ENCODE data around the gene LBHD2.
A peak's percentile ranks its signal among the peaks of the same experiment; 100 is the strongest.

The LBHD2 gene

GRCh38 chr14:103134919-103135318 is 50.9 kb downstream of the LBHD2 start:
- no peak overlapping the region for H3K14ac ChIP-seq (ENCODE audit: low read length in 2 of 2)
- H3K23ac ChIP-seq (ENCODE audit: low read length in 2 of 2): no peak overlapping the region
- peaks cover 55 to 65% of the 10 kb centered on the region in 2 experiments for H3K36me3 ChIP-seq (ENCODE audit: control insufficient read depth in 1 of 2, insufficient read depth in 2 of 2, low read depth in 1 of 2, low read length in 2 of 2)
- H3K27me3 ChIP-seq (ENCODE audit: control insufficient read depth in 1 of 2, insufficient read depth in 1 of 2, low read length in 2 of 2): no peaks in the 10 kb centered on the region
- no peak overlapping the region for H4K91ac ChIP-seq (ENCODE audit: low read length)
- H3K4me1 ChIP-seq (ENCODE audit: control insufficient read depth, insufficient read depth, low read depth, low read length): peaks cover 76% of the 10 kb centered on the region
- H2BK15ac ChIP-seq (ENCODE audit: low read depth, poor library complexity, severe bottlenecking): no peak overlapping the region
- no peak overlapping the region for H3K18ac ChIP-seq (ENCODE audit: low read depth in 1 of 2, low read length in 2 of 2)
- no peak overlapping the region for H2BK12ac ChIP-seq (ENCODE audit: low read length in 2 of 2)
- H2BK5ac ChIP-seq (ENCODE audit: low read depth, low read length, poor library complexity, severe bottlenecking): no peak overlapping the region
- H3K4me2 ChIP-seq (ENCODE audit: low read length, poor library complexity, severe bottlenecking): no peak overlapping the region
- no peak overlapping the region for H3K27ac ChIP-seq (ENCODE audit: low read length, poor library complexity, severe bottlenecking)
- DNase-seq: no peak
- H3K9ac ChIP-seq (ENCODE audit: low read length): no peak overlapping the region
- H3K4ac ChIP-seq (ENCODE audit: low read depth in 1 of 2, low read length in 2 of 2): no peak overlapping the region
- peak overlapping the region; percentile 21 for H2AK5ac ChIP-seq (ENCODE audit: low read length, severe bottlenecking)
- no peak overlapping the region for H4K8ac ChIP-seq (ENCODE audit: low read length)
- no peak overlapping the region for H2BK120ac ChIP-seq (ENCODE audit: low read depth, low read length)
- no peaks in the 10 kb centered on the region for H3K9me3 ChIP-seq (ENCODE audit: control insufficient read depth, low read length)
- no peak overlapping the region for H2AFZ ChIP-seq (ENCODE audit: low read depth, low read length)
- H3K79me1 ChIP-seq (replicated peaks; ENCODE audit: low read length, poor library complexity, severe bottlenecking): peaks cover 6% of the 10 kb centered on the region
- WGBS: 95% methylated on average over 14 of the region's 14 CpGs
- H3K4me3 ChIP-seq (ENCODE audit: insufficient read depth in 1 of 2, low read depth in 1 of 2, low read length in 2 of 2): no peak overlapping the region

GRCh38 chr14:103135333-103136260 is 51.6 kb downstream of the LBHD2 start:
- Histone ChIP-seq H3K18ac (ENCODE audit: low read depth in 1 of 2, low read length in 2 of 2) (no peak overlapping the region), H3K79me1 (replicated peaks; ENCODE audit: low read length, poor library complexity, severe bottlenecking) (peaks cover 4% of the 10 kb centered on the region), H3K4me3 (ENCODE audit: insufficient read depth in 1 of 2, low read depth in 1 of 2, low read length in 2 of 2) (no peak overlapping the region), H3K9ac (ENCODE audit: low read length) (no peak overlapping the region), H2BK120ac (ENCODE audit: low read depth, low read length) (no peak overlapping the region), H2BK12ac (ENCODE audit: low read length in 2 of 2) (peak overlapping the region in 1 of 2 experiments; percentile 35), H3K4me2 (ENCODE audit: low read length, poor library complexity, severe bottlenecking) (no peak overlapping the region), H3K4ac (ENCODE audit: low read depth in 1 of 2, low read length in 2 of 2) (no peak overlapping the region), H2AFZ (ENCODE audit: low read depth, low read length) (no peak overlapping the region), H2BK15ac (ENCODE audit: low read depth, poor library complexity, severe bottlenecking) (peak overlapping the region; percentile 8), H3K9me3 (ENCODE audit: control insufficient read depth, low read length) (no peaks in the 10 kb centered on the region), H3K14ac (ENCODE audit: low read length in 2 of 2) (no peak overlapping the region), H3K4me1 (ENCODE audit: control insufficient read depth, insufficient read depth, low read depth, low read length) (peaks cover 69% of the 10 kb centered on the region), H3K27ac (ENCODE audit: low read length, poor library complexity, severe bottlenecking) (peak overlapping the region; percentile 74), H2BK5ac (ENCODE audit: low read depth, low read length, poor library complexity, severe bottlenecking) (no peak overlapping the region), H3K27me3 (ENCODE audit: control insufficient read depth in 1 of 2, insufficient read depth in 1 of 2, low read length in 2 of 2) (no peaks in the 10 kb centered on the region), H3K36me3 (ENCODE audit: control insufficient read depth in 1 of 2, insufficient read depth in 2 of 2, low read depth in 1 of 2, low read length in 2 of 2) (peaks cover 48 to 58% of the 10 kb centered on the region in 2 experiments), H4K8ac (ENCODE audit: low read length) (no peak overlapping the region), H2AK5ac (ENCODE audit: low read length, severe bottlenecking) (peak overlapping the region; percentile 55), H4K91ac (ENCODE audit: low read length) (no peak overlapping the region), H3K23ac (ENCODE audit: low read length in 2 of 2) (no peak overlapping the region)
- WGBS: 93% methylated on average over 26 of the region's 26 CpGs
- DNase-seq: no peak

- peak overlapping the region; percentile 24 to 82 for H3K18ac ChIP-seq (ENCODE audit: low read depth in 1 of 2, low read length in 2 of 2)
- peaks cover 41 to 48% of the 10 kb centered on the region in 2 experiments for H3K36me3 ChIP-seq (ENCODE audit: control insufficient read depth in 1 of 2, insufficient read depth in 2 of 2, low read depth in 1 of 2, low read length in 2 of 2)
- H2BK120ac ChIP-seq (ENCODE audit: low read depth, low read length): no peak overlapping the region
- no peak overlapping the region for H3K23ac ChIP-seq (ENCODE audit: low read length in 2 of 2)
- H3K27ac ChIP-seq (ENCODE audit: low read length, poor library complexity, severe bottlenecking): peak overlapping the region; percentile 74
- peak overlapping the region; percentile 86 for H3K9ac ChIP-seq (ENCODE audit: low read length)
- no peaks in the 10 kb centered on the region for H3K27me3 ChIP-seq (ENCODE audit: control insufficient read depth in 1 of 2, insufficient read depth in 1 of 2, low read length in 2 of 2)
- peaks cover 63% of the 10 kb centered on the region for H3K4me1 ChIP-seq (ENCODE audit: control insufficient read depth, insufficient read depth, low read depth, low read length)
- H3K79me1 ChIP-seq (replicated peaks; ENCODE audit: low read length, poor library complexity, severe bottlenecking): peaks cover 4% of the 10 kb centered on the region
- H3K9me3 ChIP-seq (ENCODE audit: control insufficient read depth, low read length): no peaks in the 10 kb centered on the region
- DNase-seq: peak; percentile 77
- H2BK5ac ChIP-seq (ENCODE audit: low read depth, low read length, poor library complexity, severe bottlenecking): no peak overlapping the region
- peak overlapping the region in 1 of 2 experiments; percentile 20 for H3K4ac ChIP-seq (ENCODE audit: low read depth in 1 of 2, low read length in 2 of 2)
- H4K8ac ChIP-seq (ENCODE audit: low read length): peak overlapping the region; percentile 81
- H2BK12ac ChIP-seq (ENCODE audit: low read length in 2 of 2): peak overlapping the region in 1 of 2 experiments; percentile 32
- peak overlapping the region; percentile 65 for H4K91ac ChIP-seq (ENCODE audit: low read length)
- peak overlapping the region; percentile 46 for H2AK5ac ChIP-seq (ENCODE audit: low read length, severe bottlenecking)
- no peak overlapping the region for H2AFZ ChIP-seq (ENCODE audit: low read depth, low read length)
- H3K14ac ChIP-seq (ENCODE audit: low read length in 2 of 2): no peak overlapping the region
- H3K4me2 ChIP-seq (ENCODE audit: low read length, poor library complexity, severe bottlenecking): no peak overlapping the region
- no peak overlapping the region for H3K4me3 ChIP-seq (ENCODE audit: insufficient read depth in 1 of 2, low read depth in 1 of 2, low read length in 2 of 2)
- H2BK15ac ChIP-seq (ENCODE audit: low read depth, poor library complexity, severe bottlenecking): no peak overlapping the region
- whole genome bisulfite sequencing: 48% methylated on average over 20 of the region's 20 CpGs
Measured at GRCh38 chr14:103136388-103137271, 52.6 kb downstream of the LBHD2 start.

Data from mesenchymal stem cell (in vitro differentiated cells and primary cell).